Non-pigmented ciliary epithelial cell (primary cell): ENCODE results near the gene ACVR1.

ENCODE experiments used
- DNase-seq: peaks from one replicate; pipeline ENCODE4 v3.0.0-alpha.2; 2010; ENCODE audit warnings: low read depth

ACVR1 gene

GRCh38 chr2:157699806-157700205 is 176.3 kb downstream of the ACVR1 start:
- no peak for DNase-seq

- DNase-seq, result no peak
Measured at GRCh38 chr2:157699009-157699408, 177.1 kb downstream of the ACVR1 start.

- DNase-seq, result no peak
Measured at GRCh38 chr2:157698430-157698829, 177.7 kb downstream of the ACVR1 start.

GRCh38 chr2:157696036-157696435 is 180.1 kb downstream of the ACVR1 start:
- peak; percentile 36 for DNase-seq

GRCh38 chr2:157692768-157693167 is 183.4 kb downstream of the ACVR1 start:
- DNase-seq, result peak; percentile 89

GRCh38 chr2:157691695-157692094 is 184.4 kb downstream of the ACVR1 start:
- DNase-seq, result no peak

- no peak for DNase-seq
Measured at GRCh38 chr2:157691131-157691530, 185.0 kb downstream of the ACVR1 start.
